Central memory CD4-positive, alpha-beta T cell (primary cell): ENCODE measurements around the gene RAB8B.
"Not testable (repeated sequence)": the region's sequence is repeated elsewhere in the genome, so short reads cannot be mapped to it uniquely, and the experiment has no call there.

Experiments
- DNase-seq: peaks from one replicate; pipeline ENCODE4 v3.0.0; 2022

Gene RAB8B

DNA sequence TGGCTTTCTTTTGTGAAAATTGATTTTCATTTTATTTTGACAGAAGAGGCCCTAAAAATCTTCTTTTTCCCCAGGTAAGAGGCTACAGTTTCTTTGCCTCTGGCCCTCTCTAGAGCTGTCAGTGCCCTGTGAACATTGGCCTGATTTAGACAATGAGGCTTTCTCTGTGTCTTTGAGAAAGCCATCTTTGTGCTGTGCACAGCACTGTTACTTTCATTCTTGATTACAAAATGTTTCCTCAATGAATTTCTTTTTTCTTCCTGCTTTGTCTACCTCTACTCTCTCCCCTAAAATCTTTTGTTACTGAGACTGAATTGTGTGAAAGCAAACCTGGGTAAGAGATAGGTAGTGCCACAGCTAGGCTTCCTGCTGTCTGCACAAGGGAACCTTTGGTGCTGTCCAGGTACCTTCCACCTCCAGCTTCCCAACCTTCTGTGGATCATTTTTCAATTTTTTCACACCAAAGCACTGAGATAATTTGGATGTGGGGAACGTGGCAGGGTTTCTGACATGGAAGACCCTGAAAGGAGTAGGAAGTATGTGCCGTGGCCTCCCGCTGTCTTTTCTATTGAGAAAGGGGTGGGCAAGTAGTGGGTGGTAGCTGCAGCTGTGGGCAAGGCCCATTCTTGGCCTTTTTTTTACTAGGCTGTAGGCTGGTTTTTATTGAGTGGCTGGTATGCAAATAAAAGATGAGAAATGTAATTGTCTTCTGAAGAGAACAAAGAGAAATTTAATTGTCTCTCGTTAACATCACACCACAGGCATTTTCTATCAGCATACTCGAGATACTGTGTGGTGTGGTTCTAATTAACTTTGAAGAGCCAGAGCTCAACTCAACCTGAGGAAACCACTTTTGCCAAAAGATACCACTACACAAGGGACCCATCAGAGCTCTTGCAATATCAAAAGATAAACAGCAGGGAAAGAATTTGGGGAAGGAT, 21.0 kb downstream of the RAB8B start:
- peak; percentile 25 for DNase-seq

DNA sequence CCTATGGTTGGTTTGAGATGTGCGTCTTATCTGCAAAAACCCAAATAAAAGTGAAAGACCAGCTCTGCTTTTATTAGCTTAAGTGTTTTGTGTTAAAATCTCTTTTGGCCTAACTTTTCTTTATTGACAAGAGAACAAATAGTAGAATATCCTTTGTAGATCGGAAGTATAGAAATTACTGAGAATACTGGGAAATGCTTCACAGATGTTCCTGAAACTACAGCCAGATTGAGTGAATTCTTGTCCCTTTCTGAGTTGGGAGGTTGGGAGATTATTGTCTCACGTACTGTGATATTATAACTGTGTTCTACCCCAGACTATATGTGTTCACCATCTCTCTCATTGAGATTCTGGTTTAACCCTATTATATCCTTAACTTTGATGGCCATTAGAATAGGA, 21.7 kb downstream of the RAB8B start:
- DNase-seq: no peak

DNA sequence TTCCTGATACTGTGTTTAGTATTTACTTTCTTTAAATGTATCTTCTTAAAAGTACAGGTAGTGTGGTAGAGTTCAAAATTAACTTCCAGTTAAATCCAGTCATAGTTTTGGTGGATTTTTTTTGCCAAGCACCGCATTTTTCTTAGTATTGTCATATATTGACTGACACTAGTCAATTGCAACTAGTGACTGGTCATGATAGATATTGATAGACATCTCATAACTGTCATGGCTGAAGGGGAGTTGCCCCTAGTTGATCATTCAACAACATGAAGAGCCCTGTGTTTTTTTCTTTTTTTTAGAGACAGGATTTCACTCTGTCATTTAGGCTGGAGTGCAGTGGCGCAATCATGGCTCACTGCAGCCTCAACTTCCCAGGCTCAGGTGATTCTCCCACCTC, 22.1 kb downstream of the RAB8B start:
- DNase-seq: no peak

DNA sequence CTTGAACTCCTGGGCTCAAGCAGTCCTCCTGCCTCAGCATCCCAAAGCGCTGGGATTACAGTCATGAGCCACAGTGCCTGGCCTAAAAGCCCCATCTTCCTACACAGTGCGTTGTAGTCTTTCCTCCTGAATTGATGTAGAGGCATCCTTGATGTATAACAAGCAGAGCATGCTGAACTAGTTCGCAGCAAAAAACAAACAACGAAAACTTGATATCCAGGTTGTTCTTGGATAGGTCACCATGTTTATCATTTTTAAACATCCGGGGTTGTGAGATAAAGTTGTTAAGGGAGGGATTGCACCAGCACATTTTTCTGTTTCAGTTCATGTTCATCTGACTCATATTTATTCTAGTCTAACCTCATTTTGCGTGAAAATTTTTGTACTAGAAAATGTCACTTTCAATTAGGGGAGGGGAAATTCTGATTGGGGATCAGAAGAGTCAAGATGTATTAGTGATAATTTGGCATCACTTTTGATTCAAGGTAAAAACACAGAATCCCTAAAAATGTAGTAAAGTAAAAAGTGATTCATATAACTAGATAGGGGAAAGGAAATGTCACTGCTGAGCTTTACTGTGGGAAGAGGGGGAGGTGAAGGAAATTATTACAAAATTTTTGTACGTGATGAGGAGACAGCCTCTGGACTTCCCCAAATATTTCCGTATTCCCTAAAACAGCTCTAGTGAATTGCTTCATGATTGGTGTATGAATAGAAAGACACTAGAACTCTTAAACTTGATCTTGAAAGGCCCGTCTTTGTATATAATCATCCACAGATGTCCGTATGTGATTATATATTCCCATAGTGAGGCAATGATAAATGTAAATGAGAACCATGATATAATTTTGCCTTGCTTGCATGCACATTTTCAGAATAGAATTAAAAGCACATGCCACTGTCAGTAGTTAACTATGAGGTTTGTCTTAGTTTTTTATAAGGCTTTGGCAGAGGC, 22.9 kb downstream of the RAB8B start:
- peak; percentile 17 for DNase-seq

DNA sequence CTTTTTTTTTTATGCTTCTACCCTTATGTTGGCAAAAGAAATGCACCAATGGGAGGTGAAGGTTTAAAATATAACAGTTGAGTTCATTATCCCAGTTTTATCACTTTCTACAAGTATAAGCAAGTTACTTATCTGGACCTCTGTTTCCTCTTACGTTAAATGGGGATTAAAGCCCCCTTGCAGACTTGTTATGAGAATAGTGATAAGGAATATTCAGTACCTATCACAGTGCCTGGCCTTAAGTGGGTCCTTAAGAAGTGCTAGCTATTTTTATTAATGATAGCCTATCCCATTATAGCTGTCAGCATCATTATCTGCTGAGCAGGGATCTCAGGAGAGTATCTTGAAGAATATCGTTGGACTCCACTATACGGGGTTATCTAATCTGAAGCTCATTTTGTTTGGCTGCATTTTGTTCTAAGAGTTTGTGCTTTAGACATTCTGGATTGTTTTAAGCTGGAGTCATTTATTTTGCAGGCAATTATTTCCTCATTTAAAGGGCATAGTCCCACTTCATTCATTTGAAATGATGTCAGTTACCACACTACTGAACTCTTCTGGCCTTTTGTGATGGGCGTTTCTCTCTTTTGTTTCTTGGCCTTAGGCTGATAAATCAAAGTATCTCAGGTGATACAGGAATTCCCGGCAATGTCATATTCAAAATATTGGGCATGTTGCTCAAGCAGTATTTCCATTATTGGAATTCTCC, 28.8 kb downstream of the RAB8B start:
- DNase-seq: no peak

- DNase-seq: no peak
These were observed 29.8 kb downstream of the RAB8B start for GRCh38 chr15:63219196-63219710.

- no peak for DNase-seq
These were observed 31.9 kb downstream of the RAB8B start for GRCh38 chr15:63221346-63221745.

DNA sequence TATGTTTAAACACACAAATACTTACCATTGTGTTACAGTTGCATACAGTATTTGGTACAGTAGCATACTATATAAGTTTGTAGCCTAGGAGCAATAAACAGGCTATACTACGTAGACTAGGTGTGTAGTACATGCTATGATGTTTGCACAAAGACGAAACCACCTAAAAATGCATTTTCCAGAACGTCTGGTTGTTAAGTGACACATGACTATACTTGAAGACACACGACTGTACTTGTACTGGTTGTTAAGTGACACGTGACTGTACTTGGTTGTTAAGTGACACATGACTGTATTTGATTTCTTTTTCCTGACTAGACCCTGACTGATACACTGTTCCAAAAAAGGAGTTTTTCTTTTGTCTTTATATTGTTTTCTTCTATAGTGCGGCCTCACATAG, 34.1 kb downstream of the RAB8B start:
- no peak for DNase-seq

DNA sequence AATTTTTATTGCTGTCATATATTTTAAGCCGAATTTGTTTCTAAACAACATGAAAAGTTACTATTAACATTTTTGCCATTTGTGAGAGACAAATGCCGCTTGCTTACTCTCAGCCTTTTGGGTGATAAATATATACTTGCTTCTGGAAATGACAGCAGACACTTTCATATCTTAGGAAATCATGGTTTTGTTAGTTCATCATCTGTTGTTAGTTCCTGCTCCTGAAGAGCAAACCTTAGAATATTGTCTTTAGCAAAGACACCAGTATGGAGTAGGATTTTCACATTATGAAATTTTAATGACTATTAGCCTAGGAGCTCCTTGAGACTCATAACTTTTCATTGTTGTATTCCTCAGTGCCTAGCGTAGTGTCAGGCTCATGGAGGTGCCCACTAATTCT, 36.0 kb downstream of the RAB8B start:
- no peak for DNase-seq

DNA sequence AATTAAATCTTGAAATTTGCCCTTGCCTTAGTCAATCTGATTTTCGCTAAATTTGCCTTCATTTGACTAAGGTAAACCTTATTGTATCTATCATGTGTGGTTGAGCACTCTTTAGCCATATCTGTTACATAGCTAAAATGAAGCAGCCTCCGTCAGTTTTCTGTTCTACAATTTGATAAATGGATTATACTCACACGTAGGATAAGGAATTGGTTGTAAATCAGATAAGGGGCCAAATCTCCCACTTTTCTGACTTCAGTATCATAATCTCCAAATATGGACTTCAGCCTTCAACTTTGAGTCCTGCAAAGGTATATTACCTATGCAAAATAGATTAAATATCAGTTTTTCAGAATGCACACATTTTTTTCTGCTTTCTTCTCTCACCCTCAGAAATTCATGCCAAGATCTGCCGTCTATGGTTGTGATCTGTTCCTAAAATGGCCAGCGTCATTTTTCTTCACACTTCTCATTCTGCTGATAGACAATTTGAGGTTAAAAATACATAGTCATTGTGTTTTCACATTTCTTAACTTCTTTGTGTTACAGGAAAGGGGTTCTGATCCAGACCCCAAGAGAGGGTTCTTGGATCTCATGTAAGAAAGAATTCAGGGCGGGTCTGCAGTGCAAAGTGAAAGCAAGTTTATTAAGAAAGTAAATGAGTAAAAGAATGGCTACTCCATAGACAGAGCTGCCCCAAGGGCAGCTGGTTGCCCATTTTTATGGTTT, 36.9 kb downstream of the RAB8B start:
- no peak for DNase-seq

DNA sequence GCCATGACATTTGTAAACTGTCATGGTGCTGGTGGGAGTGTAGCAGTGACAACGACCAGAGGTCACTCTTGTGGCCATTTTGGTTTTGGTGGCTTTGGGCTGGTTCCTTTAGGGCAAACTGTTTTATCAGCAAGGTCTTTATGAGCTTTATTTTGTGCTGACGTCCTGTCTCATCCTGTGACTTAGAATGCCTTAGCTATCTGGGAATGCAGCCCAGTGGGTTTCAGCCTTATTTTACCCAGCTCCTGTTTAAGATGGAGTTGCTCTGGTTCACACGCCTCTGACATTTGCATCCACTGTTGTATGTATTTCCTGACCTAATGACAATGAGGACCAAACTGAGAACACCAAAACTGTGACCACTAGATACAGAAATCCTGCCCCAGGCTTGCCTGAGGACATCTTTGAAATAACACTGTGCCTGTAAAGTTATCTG, 37.6 kb downstream of the RAB8B start:
- DNase-seq: no peak

DNA sequence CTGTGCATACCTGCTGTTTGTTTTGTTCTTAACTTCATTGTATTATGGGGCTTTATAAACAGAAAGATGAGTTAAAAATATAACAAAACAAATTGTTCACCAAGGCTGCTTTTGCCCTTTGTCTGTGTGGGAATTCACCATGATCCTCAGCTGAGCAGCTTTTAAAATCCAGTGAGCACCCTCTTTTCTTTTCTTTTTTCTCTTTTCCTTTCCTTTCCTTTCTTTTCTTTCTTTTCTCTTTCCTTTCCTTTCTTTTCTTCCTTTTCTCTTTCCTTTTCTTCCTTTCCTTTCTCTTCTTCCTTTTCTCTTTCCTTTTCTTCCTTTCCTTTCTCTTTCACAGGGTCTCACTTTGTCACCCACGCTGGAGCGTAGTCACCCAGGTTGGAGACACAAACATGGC, 38.3 kb downstream of the RAB8B start:
- no peak for DNase-seq

DNA sequence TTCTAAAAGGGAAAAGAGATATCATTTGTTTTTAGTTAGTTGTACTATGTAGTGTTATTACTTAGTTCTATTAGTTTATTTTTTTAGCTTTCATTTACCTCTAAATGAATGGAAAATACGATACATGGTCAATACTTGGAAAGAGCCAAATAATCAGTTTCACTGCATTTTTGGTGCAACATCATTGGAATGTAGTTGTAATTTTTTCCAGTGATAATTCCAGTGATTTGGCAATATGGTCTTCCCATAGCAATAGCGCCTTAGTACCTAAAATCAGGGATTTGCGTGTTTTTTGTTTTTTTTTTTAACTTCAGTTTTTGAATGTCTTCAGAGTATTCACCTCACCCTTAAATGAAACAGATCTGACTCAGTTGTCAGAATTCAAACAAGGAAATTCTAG, 41.8 kb downstream of the RAB8B start:
- no peak for DNase-seq

DNA sequence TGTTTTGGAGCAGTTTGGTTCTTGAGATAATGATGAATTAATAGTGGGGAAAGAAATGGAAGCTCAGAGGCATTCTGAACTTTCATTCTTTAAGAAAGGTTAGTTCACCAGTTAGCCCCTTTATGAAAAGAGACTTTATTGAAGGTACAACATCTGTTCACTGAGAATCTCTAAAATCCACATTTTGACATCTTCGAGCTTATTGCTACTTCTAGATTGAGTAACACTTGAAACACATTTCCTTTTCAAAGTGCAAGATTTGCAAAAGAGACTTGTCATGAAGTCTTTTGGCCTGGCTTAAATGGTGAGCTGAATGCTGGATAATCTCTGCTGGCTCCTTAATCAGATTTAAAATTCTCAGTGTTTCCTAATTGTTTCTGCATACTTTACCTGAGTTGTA, 42.3 kb downstream of the RAB8B start:
- no peak for DNase-seq

DNA sequence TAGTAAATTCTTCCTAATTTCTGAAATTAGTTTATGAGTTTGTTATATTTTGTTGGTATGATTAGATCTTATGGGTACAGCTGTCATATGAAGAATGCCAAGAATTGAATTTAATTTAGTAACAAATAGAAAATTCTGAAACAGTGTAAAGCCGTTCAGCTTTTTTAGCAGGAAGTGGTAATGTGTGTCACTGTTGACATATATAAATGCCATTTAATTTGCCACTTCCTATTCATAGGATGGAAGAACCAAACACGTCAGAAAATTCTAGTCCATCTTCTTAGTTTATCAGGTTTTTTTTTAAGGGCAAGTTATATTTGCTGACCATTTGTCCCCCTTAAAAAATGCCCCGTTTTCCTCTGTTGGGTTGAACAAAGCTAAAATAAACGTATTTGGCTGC, 43.0 kb downstream of the RAB8B start:
- DNase-seq: peak; percentile 35

DNA sequence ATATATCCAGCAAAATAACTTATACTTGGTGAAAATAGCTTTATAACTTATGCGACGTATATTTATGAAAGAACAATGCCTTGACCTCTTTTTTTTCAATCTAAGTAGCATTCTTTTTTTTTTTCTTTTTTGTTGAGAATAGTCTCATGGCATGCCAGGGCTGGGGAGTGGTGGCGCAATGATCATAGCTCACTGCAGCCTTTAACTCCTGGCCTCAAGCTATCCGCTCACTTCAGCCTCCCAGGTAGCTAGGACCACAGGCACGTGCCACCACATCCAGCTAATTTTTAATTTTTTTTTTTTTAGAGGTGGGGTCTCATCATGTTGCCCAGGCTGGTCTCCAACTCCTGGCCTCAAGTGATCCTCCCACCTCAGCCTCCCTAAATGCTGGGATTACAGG, 43.5 kb downstream of the RAB8B start:
- no peak for DNase-seq

DNA sequence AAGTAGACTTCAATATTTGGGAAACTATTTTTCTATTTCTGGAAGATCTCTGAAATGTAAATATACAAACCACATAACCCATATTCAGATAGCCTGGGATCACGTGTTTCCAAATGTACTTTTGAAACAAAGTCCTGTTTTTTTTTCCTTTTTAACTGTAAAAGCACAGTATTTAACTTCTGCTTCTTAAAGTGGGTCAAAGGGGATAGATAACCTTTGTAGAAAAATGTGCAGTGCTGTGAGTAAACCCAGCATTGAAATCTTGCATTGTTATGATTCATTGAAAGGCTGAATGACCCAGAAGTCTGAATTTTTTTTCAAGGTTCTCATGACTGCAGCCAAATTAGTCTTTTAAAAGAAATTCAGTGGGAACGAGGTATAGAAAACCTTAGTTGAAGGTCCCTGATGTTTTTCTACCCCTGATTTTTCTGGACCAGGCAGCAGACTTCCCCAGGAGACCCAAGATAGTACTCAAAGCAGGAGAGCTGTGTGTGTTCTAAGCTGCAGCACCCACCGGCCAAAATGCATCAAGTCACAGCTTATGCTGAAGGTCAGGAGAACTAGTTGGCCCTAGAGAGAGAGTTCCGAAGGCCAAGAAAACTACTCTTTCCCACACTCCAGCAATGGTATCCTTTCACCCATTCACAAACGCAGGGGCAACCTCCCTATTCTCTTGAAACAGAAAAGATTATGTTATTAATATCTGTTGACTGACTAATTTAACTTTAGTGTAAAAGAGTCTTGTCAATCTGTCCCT, 44.4 kb downstream of the RAB8B start:
- DNase-seq: no peak

GRCh38 chr15:63234451-63234870, 45.1 kb downstream of the RAB8B start:
- no peak for DNase-seq

GRCh38 chr15:63236272-63236671, 46.9 kb downstream of the RAB8B start:
- no peak for DNase-seq

DNA sequence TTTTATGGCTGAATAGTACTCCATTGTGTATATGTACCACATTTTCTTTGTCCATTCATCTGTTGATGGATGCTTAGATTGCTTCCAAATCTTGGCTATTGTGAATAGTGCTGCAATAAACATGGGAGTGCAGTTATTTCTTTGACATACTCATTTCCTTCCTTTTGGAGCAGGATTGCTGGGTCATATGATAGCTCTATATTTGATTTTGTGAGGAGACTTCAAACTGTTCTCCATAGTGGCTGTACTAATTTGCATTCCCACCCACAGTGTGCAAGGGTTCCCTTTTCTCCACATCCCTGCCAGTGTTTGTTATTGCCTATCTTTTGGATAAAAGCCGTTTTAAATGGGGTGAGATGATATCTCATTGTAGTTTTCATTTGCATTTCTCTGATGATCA, 47.7 kb downstream of the RAB8B start:
- DNase-seq: not testable (repeated sequence)

DNA sequence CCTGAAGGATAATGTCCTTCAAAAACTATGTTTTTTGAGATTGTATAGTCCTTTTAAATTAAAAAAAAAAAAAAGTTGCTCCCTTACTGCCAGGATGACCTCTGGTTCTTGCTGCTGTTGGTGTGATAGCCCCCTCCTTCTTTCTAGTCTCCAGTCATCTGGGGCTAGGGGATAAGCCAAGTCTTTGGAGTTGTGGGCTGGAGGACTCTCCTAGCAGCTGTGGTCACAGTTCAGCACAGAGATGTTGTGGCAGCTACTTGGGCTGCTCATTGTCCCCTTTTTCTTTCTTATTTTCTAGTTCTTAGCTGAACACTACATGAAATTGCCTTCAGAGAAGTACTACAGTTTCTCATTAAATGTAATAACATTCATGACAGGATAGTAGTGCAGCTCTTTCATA, 48.8 kb downstream of the RAB8B start:
- no peak for DNase-seq
